ENCODE measurements around the gene TSPEAR. TPM values are rescaled to one million over a fixed set of nuclear protein-coding genes. Genes with fewer than 3 reads are reported as not detected.

The TSPEAR gene
- total RNA-seq, 1 experiment from 2014 or later = 2.1 TPM

- no peak for TF ChIP-seq CBFB (CRISPR knock-in tag; IDR thresholded peaks at IDR 0.05; ENCODE audit: low read depth)
- TF ChIP-seq JUN (CRISPR knock-in tag; IDR thresholded peaks at IDR 0.05) = no peak
- TF ChIP-seq ATF3 (CRISPR knock-in tag; conservative IDR thresholded peaks at IDR 0.05) = no peak
- TF ChIP-seq ZSCAN18 (CRISPR knock-in tag; IDR thresholded peaks at IDR 0.05) = no peak
- TF ChIP-seq, protein P1, sequence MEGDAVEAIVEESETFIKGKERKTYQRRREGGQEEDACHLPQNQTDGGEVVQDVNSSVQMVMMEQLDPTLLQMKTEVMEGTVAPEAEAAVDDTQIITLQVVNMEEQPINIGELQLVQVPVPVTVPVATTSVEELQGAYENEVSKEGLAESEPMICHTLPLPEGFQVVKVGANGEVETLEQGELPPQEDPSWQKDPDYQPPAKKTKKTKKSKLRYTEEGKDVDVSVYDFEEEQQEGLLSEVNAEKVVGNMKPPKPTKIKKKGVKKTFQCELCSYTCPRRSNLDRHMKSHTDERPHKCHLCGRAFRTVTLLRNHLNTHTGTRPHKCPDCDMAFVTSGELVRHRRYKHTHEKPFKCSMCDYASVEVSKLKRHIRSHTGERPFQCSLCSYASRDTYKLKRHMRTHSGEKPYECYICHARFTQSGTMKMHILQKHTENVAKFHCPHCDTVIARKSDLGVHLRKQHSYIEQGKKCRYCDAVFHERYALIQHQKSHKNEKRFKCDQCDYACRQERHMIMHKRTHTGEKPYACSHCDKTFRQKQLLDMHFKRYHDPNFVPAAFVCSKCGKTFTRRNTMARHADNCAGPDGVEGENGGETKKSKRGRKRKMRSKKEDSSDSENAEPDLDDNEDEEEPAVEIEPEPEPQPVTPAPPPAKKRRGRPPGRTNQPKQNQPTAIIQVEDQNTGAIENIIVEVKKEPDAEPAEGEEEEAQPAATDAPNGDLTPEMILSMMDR (IDR thresholded peaks at IDR 0.05) = no peak
- TF ChIP-seq TEAD1 (CRISPR knock-in tag; IDR thresholded peaks at IDR 0.05) = no peak
- TF ChIP-seq KAT7 (CRISPR knock-in tag; IDR thresholded peaks at IDR 0.05; ENCODE audit: borderline replicate concordance) = no peak
- TF ChIP-seq, protein P2, sequence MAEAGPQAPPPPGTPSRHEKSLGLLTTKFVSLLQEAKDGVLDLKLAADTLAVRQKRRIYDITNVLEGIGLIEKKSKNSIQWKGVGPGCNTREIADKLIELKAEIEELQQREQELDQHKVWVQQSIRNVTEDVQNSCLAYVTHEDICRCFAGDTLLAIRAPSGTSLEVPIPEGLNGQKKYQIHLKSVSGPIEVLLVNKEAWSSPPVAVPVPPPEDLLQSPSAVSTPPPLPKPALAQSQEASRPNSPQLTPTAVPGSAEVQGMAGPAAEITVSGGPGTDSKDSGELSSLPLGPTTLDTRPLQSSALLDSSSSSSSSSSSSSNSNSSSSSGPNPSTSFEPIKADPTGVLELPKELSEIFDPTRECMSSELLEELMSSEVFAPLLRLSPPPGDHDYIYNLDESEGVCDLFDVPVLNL (CRISPR knock-in tag; IDR thresholded peaks at IDR 0.05; ENCODE audit: borderline replicate concordance, low read depth) = no peak
- TF ChIP-seq, protein P3, sequence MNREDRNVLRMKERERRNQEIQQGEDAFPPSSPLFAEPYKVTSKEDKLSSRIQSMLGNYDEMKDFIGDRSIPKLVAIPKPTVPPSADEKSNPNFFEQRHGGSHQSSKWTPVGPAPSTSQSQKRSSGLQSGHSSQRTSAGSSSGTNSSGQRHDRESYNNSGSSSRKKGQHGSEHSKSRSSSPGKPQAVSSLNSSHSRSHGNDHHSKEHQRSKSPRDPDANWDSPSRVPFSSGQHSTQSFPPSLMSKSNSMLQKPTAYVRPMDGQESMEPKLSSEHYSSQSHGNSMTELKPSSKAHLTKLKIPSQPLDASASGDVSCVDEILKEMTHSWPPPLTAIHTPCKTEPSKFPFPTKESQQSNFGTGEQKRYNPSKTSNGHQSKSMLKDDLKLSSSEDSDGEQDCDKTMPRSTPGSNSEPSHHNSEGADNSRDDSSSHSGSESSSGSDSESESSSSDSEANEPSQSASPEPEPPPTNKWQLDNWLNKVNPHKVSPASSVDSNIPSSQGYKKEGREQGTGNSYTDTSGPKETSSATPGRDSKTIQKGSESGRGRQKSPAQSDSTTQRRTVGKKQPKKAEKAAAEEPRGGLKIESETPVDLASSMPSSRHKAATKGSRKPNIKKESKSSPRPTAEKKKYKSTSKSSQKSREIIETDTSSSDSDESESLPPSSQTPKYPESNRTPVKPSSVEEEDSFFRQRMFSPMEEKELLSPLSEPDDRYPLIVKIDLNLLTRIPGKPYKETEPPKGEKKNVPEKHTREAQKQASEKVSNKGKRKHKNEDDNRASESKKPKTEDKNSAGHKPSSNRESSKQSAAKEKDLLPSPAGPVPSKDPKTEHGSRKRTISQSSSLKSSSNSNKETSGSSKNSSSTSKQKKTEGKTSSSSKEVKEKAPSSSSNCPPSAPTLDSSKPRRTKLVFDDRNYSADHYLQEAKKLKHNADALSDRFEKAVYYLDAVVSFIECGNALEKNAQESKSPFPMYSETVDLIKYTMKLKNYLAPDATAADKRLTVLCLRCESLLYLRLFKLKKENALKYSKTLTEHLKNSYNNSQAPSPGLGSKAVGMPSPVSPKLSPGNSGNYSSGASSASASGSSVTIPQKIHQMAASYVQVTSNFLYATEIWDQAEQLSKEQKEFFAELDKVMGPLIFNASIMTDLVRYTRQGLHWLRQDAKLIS (CRISPR knock-in tag; IDR thresholded peaks at IDR 0.05; ENCODE audit: borderline replicate concordance) = no peak
Observed at GRCh38 chr21:44701541-44701940, 9.8 kb downstream of the TSPEAR start (continued).

GRCh38 chr21:44701023-44701400 lies 10.4 kb downstream of the TSPEAR start:
- peaks cover 10% of the 10 kb centered on the region for H3K27me3 Mint-ChIP-seq (ENCODE audit: low read depth)

More at GRCh38 chr21:44701023-44701400, 10.4 kb downstream of the TSPEAR start:
- no peak for TF ChIP-seq PREB (CRISPR knock-in tag; IDR thresholded peaks at IDR 0.05; ENCODE audit: borderline replicate concordance)
- TF ChIP-seq, protein P4, sequence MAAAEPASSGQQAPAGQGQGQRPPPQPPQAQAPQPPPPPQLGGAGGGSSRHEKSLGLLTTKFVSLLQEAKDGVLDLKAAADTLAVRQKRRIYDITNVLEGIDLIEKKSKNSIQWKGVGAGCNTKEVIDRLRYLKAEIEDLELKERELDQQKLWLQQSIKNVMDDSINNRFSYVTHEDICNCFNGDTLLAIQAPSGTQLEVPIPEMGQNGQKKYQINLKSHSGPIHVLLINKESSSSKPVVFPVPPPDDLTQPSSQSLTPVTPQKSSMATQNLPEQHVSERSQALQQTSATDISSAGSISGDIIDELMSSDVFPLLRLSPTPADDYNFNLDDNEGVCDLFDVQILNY (CRISPR knock-in tag; IDR thresholded peaks at IDR 0.05) = no peak
- Mint-ChIP-seq H3K9me3 (no peaks in the 10 kb centered on the region), H3K36me3 (no peaks in the 10 kb centered on the region), H3K27ac (no peak overlapping the region), H3K4me3 (no peak overlapping the region), H3K4me1 (peaks cover 88% of the 10 kb centered on the region)
- ATAC-seq = no peak
- POLR2A ChIA-PET = no interaction called here
- CTCF ChIA-PET = interaction anchor here (0.9 to 2.6 kb wide), 4 partner anchors 18 to 191 kb away, joined by 3 to 10 read pairs (median 3); no protein-coding TSS in a partner anchor
- no peak for DNase-seq (ENCODE audit: low spot score)
